ENCODE measurements around the gene ASAP3. TPM values are rescaled to one million over a fixed set of nuclear protein-coding genes. Genes with fewer than 3 reads are reported as not detected.

The ASAP3 gene
- total RNA-seq (14.2 and 15.5 TPM in 2 replicates), polyA plus RNA-seq (12.5 and 14.8 TPM in 2 replicates), polyA minus RNA-seq (18.5 and 18.7 TPM in 2 replicates), Bru-seq, nascent RNA (percentile 48 among the genes with signal in this experiment), BruChase-seq, experiment 1, labeled RNA remaining after a 6-hour chase (percentile 43 among the genes with signal in this experiment), BruChase-seq, experiment 2, labeled RNA remaining after a 2-hour chase (percentile 46 among the genes with signal in this experiment)
- polyA plus RNA-seq (2011; cell fraction: cytosol; rRNA removed), result 7.9 and 11.3 TPM in 2 replicates
- polyA plus RNA-seq (2011; cell fraction: nucleus; rRNA removed), result 49.9 and 62.4 TPM in 2 replicates
- 12.8 and 22.2 TPM in 2 replicates for polyA plus RNA-seq (2012)
- 2.3 TPM for polyA minus RNA-seq (2011; cell fraction: cytosol; rRNA and poly(A)+ RNA removed)
- 9.7 and 11.7 TPM in 2 replicates for polyA minus RNA-seq (2011; cell fraction: nucleus; rRNA and poly(A)+ RNA removed)
- long read RNA-seq, full-length matches to known transcripts, result 9 of 18 reads
- long read RNA-seq, partial matches to known transcripts, result 4 of 18 reads
- long read RNA-seq, other reads (novel, unspliced or antisense), result 5 of 18 reads

GRCh38 chr1:23483321-23484252 lies at the start of gene ASAP3:
Gene ASAP3 (minus strand): TSS chr1:23484179. CDS start chr1:23484133, 46 bp downstream.
- DNase-seq (ENCODE audit: low read depth, low spot score), result peak; percentile 28
- Histone ChIP-seq H2AFZ (ENCODE audit: low read depth, low read length) (peak within 1 kb of the TSS; percentile 80), H4K20me1 (replicated peaks; ENCODE audit: control insufficient read depth, extremely low read depth, insufficient read depth, low read length) (no peaks in the 10 kb centered on the region), H3K9me1 (replicated peaks; ENCODE audit: control insufficient read depth, extremely low read depth, insufficient read depth, low read length) (no peaks in the 10 kb centered on the region), H3K9me3 (replicated peaks; ENCODE audit: control insufficient read depth, insufficient read depth, low read length) (no peaks in the 10 kb centered on the region), H3K4me2 (ENCODE audit: insufficient read depth, low read length) (peak within 1 kb of the TSS; percentile 74), H3K9ac (replicated peaks; ENCODE audit: extremely low read depth, insufficient read depth, low read length) (peak within 1 kb of the TSS; percentile 29), H3K36me3 (ENCODE audit: control insufficient read depth in 2 of 2, extremely low read depth in 1 of 2, insufficient read depth in 2 of 2, low read length in 2 of 2) (no peaks in the 10 kb centered on the region), H3K4me1 (ENCODE audit: control insufficient read depth, extremely low read depth, insufficient read depth, low read length) (peaks cover 11% of the 10 kb centered on the region), H3K27me3 (ENCODE audit: control insufficient read depth in 2 of 2, insufficient read depth in 2 of 2, low read length in 2 of 2) (no peaks in the 10 kb centered on the region), H3K79me2 (ENCODE audit: control insufficient read depth, insufficient read depth, low read length) (no peaks in the 10 kb centered on the region), H3K27ac (ENCODE audit: insufficient read depth, low read depth, low read length) (no peak within 1 kb of the TSS), H3K4me3 (replicated peaks in 1 of 3; ENCODE audit: insufficient read depth in 1 of 3, low read depth in 1 of 3, low read length in 3 of 3) (peak within 1 kb of the TSS; percentile 8 to 67 (median 55))
- FAIRE-seq, result peak; percentile 70
- dilution Hi-C loops (cut with MboI; ENCODE audit: extremely low pct_ligation_motif_present, low sequenced_read_pairs) (no loop called here), intact Hi-C loops (cut with micrococcal nuclease) (loop anchor here (1.0 to 5.0 kb wide), 5 partner anchors 49 to 315 kb away; partner anchors contain the start of genes E2F2, HNRNPR, LUZP1 and ZNF436)
- POLR2A ChIA-PET, result interaction anchor here (0.7 kb wide), 2 partner anchors 114 to 151 kb away, joined by 4 read pairs; partner anchors contain the start of gene ZNF436
- CTCF ChIA-PET, result interaction anchor here (0.7 to 5.3 kb wide), 17 partner anchors 8 to 208 kb away, joined by 3 to 77 read pairs (median 5); partner anchors contain the start of genes E2F2, HNRNPR, RPL11 and ZNF436
- BruUV-seq (replicated peaks), result no TSS peak
- no peak for TF ChIP-seq POLR2A (IDR thresholded peaks at IDR 0.05; ENCODE audit: low read depth, low read length)
- TF ChIP-seq GATA2 (IDR thresholded peaks at IDR 0.05; ENCODE audit: insufficient read depth, insufficient read length, low read depth, low read length), result no peak
- TF ChIP-seq MYC (IDR thresholded peaks at IDR 0.05; ENCODE audit: low read depth, low read length), result no peak
- no peak for TF ChIP-seq MAX (IDR thresholded peaks at IDR 0.05; ENCODE audit: insufficient read depth, insufficient read length)
- no peak for TF ChIP-seq FOS (IDR thresholded peaks at IDR 0.05; ENCODE audit: borderline replicate concordance, insufficient read depth, low read length)
- TF ChIP-seq JUN (IDR thresholded peaks at IDR 0.05; ENCODE audit: borderline replicate concordance, insufficient read depth, insufficient read length, low read depth), result no peak
- peak in 1 of 2 donors; percentile 38 for TF ChIP-seq CTCF (IDR thresholded peaks at IDR 0.05; ENCODE audit: extremely low read depth in 1 of 2, insufficient read depth in 1 of 2, low read depth in 1 of 2, low read length in 2 of 2)
- TF ChIP-seq POLR2AphosphoS5 (IDR thresholded peaks at IDR 0.05; ENCODE audit: insufficient read depth, low read depth, low read length), result peak; percentile 51
- TF ChIP-seq EZH2 (IDR thresholded peaks at IDR 0.05; ENCODE audit: borderline replicate concordance, low read depth, low read length, severe bottlenecking), result peak; percentile 39

All from endothelial cell of umbilical vein (primary cell).